Measurements from ENCODE around the gene KCNN1. TPM values are rescaled to one million over a fixed set of nuclear protein-coding genes. Genes with fewer than 3 reads are reported as not detected.

Gene KCNN1
- not detected in 2 replicates for total RNA-seq

DNA sequence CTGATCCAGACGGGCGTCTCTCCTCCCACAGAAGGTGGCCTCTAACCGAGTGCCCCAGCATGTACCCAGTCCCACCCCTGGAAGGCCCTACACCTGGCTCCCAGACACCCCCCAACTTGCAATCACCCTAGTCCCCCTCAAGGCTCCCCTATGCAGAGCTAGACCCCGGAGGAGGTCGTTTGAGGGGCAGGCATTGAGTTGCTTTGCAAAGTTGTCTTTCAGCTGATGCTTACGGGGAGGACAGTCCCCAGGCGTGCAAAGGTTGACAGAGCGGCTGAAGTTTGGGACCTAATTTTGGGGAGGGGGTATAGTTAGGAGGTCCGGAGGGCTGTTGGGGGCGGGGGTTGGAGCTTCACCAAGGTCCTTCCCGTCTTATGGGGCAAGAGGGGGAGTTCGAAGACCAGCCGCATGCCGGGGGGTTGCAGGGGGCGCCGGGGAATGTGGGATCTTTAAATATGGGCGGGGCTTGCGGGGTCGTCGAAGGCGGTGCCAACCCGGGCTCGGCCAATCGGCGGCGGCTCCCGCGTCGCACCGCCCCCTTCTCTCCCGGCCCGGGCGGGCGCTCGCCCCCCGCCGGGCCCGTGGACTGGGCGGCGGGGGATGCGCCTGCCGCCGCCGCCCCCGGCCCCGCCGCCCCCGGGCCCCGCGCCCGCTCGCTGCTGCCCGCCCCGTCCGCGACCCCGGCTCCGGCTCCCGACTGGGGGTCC, at the start of gene KCNN1:
Gene KCNN1 (plus strand): TSS at position 558 of the 707 bp plus-strand sequence. CDS start 6,782 bp downstream, outside the sequence.

GRCh38 chr19:17932485-17933338, 34.2 kb upstream of the KCNN1 start, which contains the start of gene CCDC124:
Gene CCDC124, plus strand, starts transcription at chr19:17933015. Its CDS starts 3,406 bp downstream, at chr19:17936421.

DNA sequence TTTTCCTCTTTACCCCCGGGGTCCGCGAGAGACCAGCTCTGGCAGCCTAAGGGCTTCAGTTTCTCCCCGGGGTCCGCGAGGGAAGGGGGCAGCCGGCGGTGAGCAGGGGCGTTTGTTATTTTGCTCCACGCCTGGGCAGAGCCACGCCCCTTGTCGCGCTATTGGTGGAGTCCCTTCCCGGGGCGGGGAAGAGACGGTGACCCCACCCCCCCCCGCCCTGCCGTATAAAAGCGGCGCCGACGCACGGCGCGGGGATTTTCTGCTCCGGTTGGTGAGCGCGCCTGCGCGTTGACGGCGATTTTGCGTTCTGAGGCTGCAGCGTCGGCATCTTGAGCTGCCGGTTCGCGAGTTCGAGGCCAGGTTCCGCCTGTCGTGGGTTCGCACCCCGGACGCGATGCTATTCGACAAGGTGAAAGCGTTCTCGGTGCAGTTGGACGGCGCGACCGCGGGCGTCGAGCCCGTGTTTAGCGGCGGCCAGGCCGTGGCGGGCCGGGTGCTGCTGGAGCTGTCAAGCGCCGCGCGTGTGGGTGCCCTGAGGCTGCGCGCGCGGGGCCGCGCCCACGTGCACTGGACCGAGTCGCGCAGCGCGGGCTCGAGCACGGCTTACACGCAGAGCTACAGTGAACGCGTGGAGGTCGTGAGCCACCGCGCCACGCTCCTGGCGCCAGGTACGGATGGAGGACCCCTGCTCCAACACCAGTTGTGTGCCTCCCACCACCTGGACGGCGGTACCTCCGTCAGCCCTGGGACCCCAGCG, 41.2 kb downstream of the KCNN1 start, which contains the start of gene ARRDC2:
Gene ARRDC2 (plus strand): TSS at position 254 of the 757 bp plus-strand sequence. CDS start 141 bp downstream, at position 395.

Small RNA genes within 50 kb of the gene (small RNA-seq; reads per million reads assigned to genes)
- gene RNA5SP468: not detected

Other genes with a start within 250 kb of the KCNN1 start
- gene MAP1S, start 247.6 kb upstream of the KCNN1 start, total RNA-seq: 54.5 and 65.0 TPM in 2 replicates
- gene FCHO1, start 215.6 kb upstream of the KCNN1 start, total RNA-seq: 1.5 and 3.3 TPM in 2 replicates
- gene B3GNT3, start 172.0 kb upstream of the KCNN1 start, total RNA-seq: 0.10 TPM in 1 of 2 replicates, not detected in the other
- gene INSL3, start 145.6 kb upstream of the KCNN1 start, total RNA-seq: not detected in 2 replicates
- gene JAK3, start 119.1 kb upstream of the KCNN1 start, total RNA-seq: 3.5 and 5.9 TPM in 2 replicates
- 1,150 and 1,614 TPM in 2 replicates for gene RPL18A, start 107.2 kb upstream of the KCNN1 start, total RNA-seq
- gene SLC5A5, start 95.2 kb upstream of the KCNN1 start, total RNA-seq: not detected in 2 replicates
- gene CCDC124, start 34.1 kb upstream of the KCNN1 start, total RNA-seq: 32.3 and 35.7 TPM in 2 replicates
- 13.1 and 20.9 TPM in 2 replicates for gene ARRDC2, start 41.1 kb downstream of the KCNN1 start, total RNA-seq
- gene IL12RB1, start 119.8 kb downstream of the KCNN1 start, total RNA-seq: 0.10 TPM in 1 of 2 replicates, not detected in the other
- 2.0 and 2.8 TPM in 2 replicates for gene MAST3, start 130.7 kb downstream of the KCNN1 start, total RNA-seq
- gene PIK3R2, start 186.1 kb downstream of the KCNN1 start, total RNA-seq: 10.8 and 11.1 TPM in 2 replicates
- 0.48 TPM in 1 of 2 replicates, not detected in the other for gene IFI30, start 206.7 kb downstream of the KCNN1 start, total RNA-seq
- gene MPV17L2, start 226.1 kb downstream of the KCNN1 start, total RNA-seq: 12.1 and 12.7 TPM in 2 replicates
- gene RAB3A, start 236.9 kb downstream of the KCNN1 start, total RNA-seq: 0.65 and 0.67 TPM in 2 replicates